ENCODE results near the gene ZNF333.
"Not testable (repeated sequence)": the region's sequence is repeated elsewhere in the genome, so short reads cannot be mapped to it uniquely, and the experiment has no call there.

ZNF333 gene

DNA sequence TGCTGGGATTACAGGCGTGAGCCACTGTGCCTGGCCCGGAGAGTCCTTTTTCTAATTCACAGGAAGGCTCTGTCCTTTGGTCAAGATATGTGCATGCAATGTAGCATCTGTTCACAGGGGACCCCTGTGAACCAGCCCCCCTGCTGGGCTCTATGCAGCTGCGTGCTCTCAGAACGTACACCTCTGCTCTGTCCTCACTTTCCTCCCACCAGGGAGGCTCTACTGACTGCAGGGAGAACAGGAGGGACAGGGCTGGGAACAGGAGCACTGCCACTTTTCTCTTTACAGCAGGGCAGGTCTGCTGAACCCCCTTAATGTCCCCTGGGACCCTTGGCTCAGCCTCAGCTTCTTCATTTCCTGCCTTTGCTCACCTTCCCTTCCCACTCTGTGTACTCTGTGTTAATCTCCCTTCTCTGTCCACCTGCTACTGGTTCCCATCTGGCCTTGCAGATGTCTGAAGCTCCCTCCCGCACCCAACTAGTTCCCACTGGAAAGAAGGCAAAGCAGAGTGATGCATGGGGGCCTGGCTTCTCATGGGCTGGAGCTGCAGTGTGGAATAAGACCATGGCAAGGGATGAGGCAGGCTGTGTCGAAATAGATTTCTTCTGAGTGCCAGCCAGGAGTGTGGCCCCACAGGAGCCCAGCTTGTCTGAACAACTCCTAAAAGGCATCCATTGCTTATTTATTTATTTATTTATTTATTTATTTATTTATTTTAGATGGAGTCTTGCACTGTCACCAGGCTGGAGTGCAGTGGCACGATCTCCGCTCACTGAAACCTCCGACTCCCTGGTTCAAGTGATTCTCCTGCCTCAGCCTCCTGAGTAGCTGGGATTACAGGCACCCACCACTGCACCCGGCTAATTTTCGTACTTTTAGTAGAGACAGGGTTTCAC lies 81.3 kb downstream of the ZNF333 start:
- no peak for DNase-seq

DNA sequence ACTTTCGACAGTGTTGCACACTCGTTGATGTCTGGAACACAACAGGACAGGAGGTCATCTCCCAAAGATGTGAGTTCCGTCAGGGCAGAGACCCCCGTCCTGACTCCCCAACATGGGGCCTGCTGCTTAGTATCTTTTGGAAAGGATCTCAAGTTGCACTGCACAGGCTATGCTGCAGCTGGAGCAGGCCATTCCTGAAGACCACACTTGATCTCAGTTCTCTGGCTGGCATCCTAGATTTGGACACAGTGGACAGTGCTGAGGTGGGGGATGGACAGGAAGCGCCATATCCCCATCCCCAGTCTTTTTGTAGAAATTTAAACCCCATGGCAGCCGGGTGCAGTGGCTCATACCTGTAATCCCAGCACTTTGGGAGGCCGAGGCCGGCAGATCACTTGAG lies 82.6 kb downstream of the ZNF333 start:
- DNase-seq, result no peak

DNA sequence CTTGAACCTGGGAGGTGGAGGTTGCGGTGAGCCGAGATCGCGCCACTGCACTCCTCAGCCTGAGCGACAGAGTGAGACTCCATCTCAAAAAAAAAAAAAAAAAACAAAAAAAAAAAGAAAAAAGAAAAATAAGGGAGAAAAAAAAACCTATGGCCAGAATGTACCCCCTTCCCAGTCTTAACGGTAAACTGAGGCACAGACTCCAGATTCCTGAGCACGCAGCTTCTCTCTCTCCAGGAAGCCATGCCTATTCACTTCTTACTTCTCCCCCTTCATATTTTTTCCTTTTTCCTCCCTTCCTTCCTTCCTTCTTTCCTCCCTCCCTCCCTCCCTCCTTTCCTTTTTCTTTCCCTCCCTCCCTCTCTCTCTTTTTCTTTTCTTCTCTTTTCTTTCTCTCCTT lies 83.1 kb downstream of the ZNF333 start:
- DNase-seq, result no peak

DNA sequence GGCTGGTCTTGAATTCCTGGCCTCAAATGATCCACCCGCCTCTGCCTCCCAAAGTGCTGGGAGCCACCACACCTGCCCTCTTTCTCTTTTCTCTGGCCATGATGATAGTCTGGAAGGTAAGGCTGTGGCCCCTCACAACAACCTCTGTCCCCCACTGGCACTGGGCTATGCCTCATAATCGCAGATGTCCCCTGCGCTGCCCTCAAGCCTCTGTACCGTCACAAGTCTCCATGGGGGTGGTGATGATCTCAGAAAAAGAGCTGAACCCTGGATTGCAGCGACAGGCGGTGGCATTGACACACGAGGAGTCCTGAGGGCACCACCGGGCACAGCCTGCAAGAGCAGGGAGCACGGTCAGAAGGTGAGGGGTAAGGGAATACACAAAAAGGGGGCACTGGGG lies 83.9 kb downstream of the ZNF333 start:
- not testable (repeated sequence) for DNase-seq

DNA sequence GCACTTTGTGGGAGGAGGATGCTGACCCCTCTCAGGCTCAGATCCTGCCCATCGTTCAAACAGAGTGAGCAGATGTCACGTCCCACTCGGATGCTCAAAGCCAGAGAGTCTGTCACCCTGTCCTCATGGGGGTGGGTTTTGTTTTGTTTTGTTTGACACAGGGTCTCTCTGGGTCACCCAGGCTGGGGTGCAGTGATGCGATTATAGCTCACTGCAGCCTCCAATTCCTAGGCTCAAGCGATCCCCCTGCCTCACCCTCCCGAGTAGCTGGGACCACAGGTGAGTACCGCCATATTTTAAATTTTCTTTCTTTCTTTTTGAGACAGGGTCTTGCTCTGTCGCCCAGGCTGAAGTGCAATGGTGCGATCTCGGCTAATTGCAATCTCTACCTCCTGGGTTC lies 84.5 kb downstream of the ZNF333 start:
- no peak for DNase-seq

DNA sequence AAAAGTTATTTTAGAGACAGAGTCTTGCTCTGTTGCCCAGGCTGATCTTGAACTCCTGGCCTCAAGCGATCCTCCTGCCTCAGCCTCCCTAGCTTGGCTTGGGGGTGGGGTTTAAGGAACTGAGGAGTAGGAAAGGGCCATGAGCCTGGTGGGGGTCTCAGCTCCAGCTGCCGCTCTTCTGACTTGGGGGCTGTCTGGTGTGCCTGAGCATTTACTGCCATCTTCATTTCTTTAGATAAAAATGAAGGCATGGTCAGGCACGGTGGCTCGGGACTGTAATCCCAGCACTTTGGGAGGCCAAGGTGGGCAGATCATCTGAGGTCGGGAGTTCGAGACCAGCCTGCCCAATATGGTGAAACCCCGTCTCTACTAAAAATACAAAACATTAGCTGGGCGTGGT lies 85.5 kb downstream of the ZNF333 start:
- not testable (repeated sequence) for DNase-seq

DNA sequence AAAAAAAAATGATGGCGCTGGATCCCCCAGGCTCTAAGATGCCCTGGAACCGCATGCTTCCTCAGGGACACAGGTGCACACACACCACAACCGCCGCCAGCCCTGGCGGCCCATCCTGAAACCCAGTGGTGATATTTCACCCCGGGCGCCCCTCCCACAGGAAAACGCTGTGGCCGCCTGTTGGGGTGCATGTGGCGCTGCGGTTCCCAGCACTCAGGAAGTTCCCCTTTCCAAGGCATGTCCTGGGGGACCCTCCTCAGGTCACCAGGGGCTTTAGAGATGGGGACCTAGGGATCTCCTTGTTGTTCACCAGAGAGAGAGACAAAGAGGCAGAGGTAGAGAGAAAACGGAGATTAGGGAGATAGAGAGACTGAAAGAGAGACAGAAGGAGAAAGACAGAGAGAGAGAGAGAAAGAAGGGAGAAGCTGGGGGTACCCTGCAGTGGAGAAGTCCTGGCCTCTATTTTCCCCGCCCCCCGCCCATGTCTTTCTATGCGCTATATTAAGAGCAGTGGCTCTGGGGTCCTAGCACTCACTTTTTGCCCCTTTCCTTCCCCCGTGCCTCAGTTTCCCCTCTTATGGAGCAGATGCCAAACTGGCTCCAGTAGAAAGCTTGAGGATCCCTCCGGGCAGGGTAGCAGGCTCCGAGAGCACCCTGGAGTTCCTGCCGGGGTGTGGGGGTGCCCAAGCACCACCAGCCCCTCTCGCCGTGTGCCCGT lies 86.2 kb downstream of the ZNF333 start:
- DNase-seq, result no peak

DNA sequence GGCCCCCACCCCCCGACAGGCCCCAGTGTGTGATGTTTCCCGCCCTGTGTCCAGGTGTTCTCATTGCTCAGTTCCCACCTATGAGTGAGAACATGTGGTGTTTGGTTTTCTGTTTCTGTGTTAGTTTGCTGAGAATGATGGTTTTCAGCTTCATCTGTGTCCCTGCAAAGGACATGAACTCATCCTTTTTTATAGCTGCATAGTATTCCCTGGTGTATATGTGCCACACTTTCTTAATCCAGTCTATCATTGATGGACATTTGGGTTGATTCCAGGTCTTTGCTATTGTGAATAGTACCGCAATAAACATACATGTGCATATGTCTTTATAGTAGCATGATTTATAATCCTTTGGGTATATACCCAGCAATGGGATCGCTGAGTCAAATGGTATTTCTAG lies 87.8 kb downstream of the ZNF333 start:
- DNase-seq, result not testable (repeated sequence)

DNA sequence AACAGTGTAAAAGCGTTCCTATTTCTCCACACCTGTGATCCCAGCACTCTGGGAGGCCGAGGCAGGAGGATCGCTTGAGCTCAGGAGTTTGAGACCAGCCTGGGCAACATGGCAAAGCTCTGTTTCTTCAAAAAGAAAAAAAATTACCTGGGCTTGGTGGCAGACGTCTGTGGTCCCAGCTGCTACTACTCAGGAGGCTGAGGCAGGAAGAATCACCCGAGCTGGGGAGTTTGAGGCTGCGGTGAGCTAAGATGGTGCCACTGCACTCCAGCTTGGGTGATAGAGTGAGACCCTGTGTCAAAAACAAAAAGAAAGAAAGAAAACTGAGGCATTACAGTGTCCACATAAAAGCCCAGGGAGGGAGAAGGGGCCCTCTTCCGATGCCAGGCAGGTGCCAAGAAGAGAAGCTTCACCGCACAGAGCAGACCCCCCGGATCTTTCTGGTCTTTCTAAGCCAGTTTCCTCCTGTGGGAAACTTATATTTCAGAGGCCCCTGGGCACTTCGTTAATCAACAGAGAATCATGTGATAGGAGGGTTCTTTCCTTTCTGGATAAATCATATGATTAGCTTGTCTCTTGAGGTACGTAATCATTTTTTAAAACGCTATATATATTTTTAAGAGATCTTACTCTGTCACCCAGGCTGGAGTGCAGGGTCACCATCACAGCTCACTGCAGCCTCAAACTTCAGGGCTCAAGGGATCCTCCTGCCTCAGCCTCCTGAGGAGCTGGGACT lies 88.4 kb downstream of the ZNF333 start, which contains the start of gene ADGRE2:
ADGRE2 (minus strand) TSS at position 451 of the 736 bp plus-strand sequence. CDS start 1,804 bp downstream, outside the sequence.
- not testable (repeated sequence) for DNase-seq

DNA sequence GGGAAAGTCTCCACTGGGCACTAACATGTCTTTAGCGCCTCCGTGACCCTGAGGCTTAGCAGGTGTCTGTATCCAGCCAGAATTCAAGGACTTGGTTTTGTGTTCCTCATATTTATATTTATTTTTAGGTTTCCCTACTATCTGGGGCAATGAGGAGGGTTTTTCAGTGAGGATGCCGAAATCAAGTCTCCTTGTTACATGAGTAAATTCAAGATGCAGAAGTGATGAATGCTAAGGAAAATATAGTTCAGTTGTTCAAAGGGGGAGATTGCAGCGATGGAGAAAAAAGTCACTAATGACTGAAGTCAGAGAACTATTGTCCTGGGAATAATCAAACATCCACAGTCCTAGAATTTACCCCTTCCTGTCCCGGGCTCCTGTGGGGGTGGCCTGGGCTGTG lies 89.3 kb downstream of the ZNF333 start:
- no peak for DNase-seq

DNA sequence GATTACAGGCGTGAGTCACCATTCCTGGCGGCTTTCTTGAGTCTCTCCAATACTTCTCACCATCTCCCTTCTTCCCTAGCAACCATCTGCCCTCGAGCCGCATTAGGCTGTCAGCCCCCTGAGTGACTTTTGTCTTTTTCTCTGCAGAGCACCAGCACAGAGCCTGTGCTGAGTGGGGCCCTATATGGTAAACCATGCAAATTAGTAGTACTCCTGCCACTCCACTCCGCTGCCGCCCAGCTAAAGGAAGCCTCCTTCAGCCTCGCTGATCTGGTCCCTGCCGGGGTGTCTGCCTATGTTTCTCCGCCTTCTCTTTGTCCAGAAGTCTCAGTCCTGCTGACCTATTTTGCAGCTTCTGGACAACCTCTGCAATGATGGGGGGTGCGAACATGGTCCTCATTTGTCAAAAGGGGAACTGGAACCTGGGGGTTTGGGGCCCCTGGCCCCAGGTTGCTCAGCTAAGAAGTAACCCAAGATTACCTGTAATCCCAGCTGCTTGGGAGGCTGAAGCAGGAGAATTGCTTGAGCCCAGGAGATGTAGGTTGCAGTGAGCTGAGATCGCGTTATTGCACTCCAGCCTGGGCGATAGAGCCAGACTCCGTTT lies 90.9 kb downstream of the ZNF333 start:
- not testable (repeated sequence) for DNase-seq

DNA sequence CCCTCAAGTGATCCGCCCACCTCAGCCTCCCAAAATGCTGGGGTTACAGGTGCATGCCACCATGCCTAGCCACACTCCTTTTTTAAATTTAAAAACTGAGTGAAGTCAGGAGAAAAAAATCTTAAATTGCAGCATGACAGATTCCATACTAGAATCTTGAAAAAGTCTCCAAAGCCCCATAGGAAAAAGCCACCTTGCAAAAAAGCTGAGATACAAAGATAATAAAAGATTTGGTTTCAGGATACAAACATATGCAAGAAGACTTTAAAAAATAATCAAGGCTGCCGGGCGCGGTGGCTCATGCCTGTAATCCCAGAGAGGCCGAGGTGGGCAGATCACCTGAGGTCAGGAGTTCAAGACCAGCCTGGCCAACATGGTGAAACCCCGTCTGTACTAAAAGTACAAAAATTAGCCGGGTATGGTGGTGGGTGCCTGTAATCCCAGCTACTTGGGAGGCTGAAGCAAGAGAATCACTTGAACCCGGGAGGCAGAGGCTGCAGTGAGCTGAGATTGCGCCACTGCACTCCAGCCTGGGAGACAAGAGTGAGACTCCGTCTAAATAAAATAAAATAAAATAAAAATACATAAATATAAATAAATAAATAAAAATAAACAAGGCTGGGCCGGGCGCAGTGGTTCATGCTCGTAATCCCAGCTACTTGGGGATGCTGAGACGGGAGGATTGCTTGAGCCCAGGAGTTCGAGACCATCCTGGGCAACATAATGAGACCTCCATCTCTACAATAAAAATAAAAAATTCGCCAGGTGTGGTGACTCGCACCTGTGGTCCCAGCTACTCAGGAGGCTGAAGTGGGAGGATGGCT lies 92.1 kb downstream of the ZNF333 start:
- not testable (repeated sequence) for DNase-seq

DNA sequence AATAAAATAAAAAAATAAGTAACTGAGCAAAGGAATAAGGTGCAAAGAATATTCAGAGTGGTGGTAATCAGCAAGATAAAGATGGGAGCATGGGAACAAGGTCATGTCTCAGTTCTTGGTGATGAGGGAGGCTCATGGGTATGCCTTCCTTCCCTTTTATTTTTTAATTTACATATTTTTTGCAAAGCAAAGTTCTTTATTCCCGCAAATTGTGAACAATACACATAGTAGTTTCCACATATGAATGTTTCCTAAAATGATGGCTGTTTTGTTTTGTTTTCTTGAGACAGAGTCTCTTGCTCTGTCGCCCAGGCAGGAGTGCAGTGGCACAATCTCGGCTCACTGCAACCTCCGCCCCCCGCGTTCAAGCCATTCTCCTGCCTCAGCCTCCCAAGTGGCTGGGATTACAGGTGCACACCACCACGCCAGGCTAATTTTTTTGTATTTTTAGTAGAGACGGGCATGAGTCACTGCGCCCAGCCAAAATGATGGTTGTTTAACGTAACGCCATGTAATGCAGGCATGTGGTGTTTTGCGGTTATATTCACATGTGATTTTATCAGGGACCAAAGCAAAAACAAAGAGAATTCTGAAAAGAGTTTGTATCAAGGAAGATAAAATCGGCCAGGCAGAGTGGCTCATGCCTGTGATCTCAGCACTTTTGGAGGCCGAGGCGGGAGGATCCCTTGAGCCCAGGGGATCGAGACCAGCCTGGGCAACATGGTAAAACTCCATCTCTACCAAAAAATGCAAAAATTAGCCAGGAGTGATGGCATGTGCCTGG lies 93.0 kb downstream of the ZNF333 start:
- DNase-seq, result no peak
